Activated CD4-positive, CD25-positive, alpha-beta regulatory T cell treated with anti-CD3 and anti-CD28 coated beads, Interleukin-2, amount 50 U/mL, for 24 hours (primary cell): ENCODE data around the gene FKBP10.
"Not testable (repeated sequence)": the region's sequence is repeated elsewhere in the genome, so short reads cannot be mapped to it uniquely, and the experiment has no call there.

Source experiments
- ATAC-seq, 2 donors: fragments of 150-1000 bp; cut with Tn5 transposase; one replicate each; pipeline ENCODE4 v1.10.0; 2021; ENCODE audit warnings: mild to moderate bottlenecking in 1 of 2, moderate library complexity in 1 of 2

Gene FKBP10

GRCh38 chr17:41812381-41813151 lies at the start of gene FKBP10:
FKBP10 (plus strand) TSS chr17:41813004; CDS start chr17:41813035, 31 bp downstream.
- no peak for ATAC-seq

GRCh38 chr17:41763327-41763726 lies 49.5 kb upstream of the FKBP10 start:
- ATAC-seq, result no peak

- no peak for ATAC-seq
Measured at GRCh38 chr17:41766135-41766534, 46.7 kb upstream of the FKBP10 start.

- no peak for ATAC-seq
Measured at GRCh38 chr17:41767324-41768042, 45.3 kb upstream of the FKBP10 start.

GRCh38 chr17:41768682-41769288 lies 44.0 kb upstream of the FKBP10 start:
- ATAC-seq, result no peak

GRCh38 chr17:41769346-41769862 lies 43.4 kb upstream of the FKBP10 start:
- ATAC-seq, result no peak

- ATAC-seq, result no peak
Measured at GRCh38 chr17:41769985-41770384, 42.8 kb upstream of the FKBP10 start.

GRCh38 chr17:41771389-41772206 lies 41.2 kb upstream of the FKBP10 start:
- no peak for ATAC-seq

- ATAC-seq, result no peak
Measured at GRCh38 chr17:41772218-41772585, 40.6 kb upstream of the FKBP10 start.

GRCh38 chr17:41772586-41773189 lies 40.1 kb upstream of the FKBP10 start:
- ATAC-seq, result no peak

- ATAC-seq, result no peak
Measured at GRCh38 chr17:41773190-41773588, 39.6 kb upstream of the FKBP10 start.

GRCh38 chr17:41773731-41774193 lies 39.0 kb upstream of the FKBP10 start:
- ATAC-seq, result no peak

GRCh38 chr17:41775394-41776226 lies 37.2 kb upstream of the FKBP10 start:
- no peak for ATAC-seq

GRCh38 chr17:41776262-41776900 lies 36.4 kb upstream of the FKBP10 start:
- not testable (repeated sequence) for ATAC-seq

- ATAC-seq, result no peak
Measured at GRCh38 chr17:41777157-41777573, 35.6 kb upstream of the FKBP10 start.

GRCh38 chr17:41777574-41778188 lies 35.1 kb upstream of the FKBP10 start:
- ATAC-seq, result no peak

GRCh38 chr17:41779954-41780353 lies 32.9 kb upstream of the FKBP10 start:
- no peak for ATAC-seq

- ATAC-seq, result no peak
Measured at GRCh38 chr17:41781404-41782110, 31.2 kb upstream of the FKBP10 start.

GRCh38 chr17:41782142-41782541 lies 30.7 kb upstream of the FKBP10 start:
- no peak for ATAC-seq
